GM12873 (cell line): Measurements from ENCODE around the gene TAF1B.
A peak's percentile ranks its signal among the peaks of the same experiment; 100 is the strongest.

Source experiments
- TF ChIP-seq, protein P1 (sequence below): IDR thresholded peaks from 2 replicates; pipeline ENCODE4 v1.5.1; 2012; ENCODE audit warnings: low read depth, mild to moderate bottlenecking, moderate library complexity, low read length, control low read depth; ENCODE audit not compliant: insufficient read depth; ENCODE audit errors: missing control alignments

The TAF1B gene

DNA sequence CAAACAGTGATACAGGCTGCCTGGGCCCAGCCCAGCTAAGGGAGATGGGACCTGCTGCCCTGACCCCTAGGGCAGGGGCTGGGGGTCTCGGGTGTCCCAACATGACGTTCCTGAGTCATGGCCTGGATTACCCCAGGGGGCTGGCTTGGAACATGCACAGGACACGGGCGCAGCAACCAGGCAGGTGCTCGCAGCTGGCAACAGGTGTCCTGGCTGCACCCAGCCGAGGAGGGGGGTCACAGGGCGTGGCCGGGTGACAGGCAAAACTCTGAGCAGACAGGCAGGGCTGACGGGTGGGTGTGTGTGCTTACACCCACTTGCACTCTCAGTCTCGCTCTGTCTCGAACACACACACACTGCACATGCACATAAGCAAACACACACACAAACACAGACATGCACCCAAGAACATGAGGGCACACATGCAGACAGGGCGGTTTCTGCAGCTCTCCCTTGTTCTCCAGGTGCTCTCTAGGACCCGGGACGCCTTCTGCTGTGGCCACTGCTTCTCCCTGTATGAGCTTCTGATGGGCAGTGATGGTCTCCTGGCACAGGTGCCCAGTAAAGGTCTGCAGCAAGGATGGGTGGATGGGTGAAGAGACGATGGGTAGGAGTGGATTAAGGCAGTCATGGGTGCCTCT is 33.7 kb upstream of the TAF1B start:
- TF ChIP-seq, protein P1, sequence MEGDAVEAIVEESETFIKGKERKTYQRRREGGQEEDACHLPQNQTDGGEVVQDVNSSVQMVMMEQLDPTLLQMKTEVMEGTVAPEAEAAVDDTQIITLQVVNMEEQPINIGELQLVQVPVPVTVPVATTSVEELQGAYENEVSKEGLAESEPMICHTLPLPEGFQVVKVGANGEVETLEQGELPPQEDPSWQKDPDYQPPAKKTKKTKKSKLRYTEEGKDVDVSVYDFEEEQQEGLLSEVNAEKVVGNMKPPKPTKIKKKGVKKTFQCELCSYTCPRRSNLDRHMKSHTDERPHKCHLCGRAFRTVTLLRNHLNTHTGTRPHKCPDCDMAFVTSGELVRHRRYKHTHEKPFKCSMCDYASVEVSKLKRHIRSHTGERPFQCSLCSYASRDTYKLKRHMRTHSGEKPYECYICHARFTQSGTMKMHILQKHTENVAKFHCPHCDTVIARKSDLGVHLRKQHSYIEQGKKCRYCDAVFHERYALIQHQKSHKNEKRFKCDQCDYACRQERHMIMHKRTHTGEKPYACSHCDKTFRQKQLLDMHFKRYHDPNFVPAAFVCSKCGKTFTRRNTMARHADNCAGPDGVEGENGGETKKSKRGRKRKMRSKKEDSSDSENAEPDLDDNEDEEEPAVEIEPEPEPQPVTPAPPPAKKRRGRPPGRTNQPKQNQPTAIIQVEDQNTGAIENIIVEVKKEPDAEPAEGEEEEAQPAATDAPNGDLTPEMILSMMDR, result no peak

DNA sequence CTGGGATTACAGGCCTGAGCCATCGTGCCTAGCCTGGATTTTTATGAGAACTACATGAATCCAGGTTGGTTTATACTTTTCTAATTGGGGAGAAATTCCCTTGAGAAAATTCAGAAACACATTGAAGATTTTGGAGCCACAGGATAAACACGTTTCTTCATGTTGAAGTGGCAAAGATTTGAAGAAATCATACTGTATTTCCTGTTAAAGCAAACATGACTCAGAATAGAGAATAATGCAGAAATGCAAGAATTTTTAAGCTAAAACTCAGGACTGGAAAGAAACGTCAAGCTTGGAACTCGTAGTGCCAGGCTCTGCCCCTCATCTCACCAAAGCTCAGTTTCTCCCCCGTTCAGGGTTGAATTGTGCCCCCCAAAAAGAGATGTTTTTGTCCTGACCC is 32.1 kb upstream of the TAF1B start:
- TF ChIP-seq, protein P1, result no peak

DNA sequence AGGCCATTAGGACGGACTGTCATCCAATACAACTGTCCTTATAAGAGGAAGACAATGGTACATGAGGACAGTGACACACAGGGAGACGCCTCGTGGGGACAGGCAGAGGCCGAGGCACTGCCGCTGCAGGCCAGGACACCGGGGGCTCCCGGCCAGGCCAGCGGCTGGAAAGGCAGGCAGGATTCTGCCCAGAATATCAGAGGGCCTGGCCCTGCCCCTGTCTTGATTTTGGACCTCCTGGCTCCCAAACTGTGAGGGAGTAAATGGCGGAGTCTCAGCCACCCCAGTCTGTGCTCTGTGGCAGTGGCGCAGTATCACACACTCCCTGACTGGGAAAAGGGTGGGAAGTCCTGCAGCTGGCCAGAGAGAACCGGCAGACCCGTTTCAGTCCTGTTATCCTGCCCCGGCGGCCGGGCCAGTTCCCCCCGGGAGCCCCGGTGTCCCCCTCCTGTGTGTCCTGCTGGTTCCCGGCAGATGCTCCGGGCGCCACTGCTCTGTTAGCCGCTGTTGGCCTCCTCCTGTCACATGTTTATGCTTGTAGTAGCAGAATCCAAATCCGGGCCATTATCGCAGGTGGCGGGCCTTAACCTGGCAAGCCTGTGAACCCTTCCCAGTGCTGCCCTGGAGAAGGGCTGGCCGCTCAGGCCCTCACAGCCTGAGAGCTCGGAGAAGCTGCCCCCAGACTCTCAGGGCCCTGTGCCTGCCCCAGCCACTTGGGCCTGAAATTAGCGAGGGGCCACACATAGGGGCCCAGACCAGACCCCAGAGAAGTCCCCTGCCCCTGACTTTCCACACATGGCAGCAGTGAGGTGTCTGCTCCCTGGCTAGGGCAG is 31.4 kb upstream of the TAF1B start:
- TF ChIP-seq, protein P1, result no peak

DNA sequence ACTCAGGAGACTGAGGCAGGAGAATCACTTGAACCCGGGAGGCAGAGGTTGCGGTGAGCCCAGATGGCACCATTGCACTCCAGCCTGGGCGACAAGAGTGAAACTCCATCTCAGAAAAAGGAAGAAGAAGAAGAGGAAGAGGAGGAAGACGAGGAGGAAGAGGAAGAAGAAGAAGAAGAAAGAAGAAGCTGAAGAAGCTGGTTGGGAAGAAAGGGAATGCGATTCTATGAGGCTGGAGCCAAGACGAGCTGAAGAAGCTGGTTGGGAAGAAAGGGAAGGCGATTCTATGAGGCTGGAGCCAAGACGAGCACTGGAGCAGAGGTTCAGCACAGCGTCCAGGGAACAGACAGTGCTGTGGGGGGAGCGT is 30.3 kb upstream of the TAF1B start:
- TF ChIP-seq, protein P1, result no peak

DNA sequence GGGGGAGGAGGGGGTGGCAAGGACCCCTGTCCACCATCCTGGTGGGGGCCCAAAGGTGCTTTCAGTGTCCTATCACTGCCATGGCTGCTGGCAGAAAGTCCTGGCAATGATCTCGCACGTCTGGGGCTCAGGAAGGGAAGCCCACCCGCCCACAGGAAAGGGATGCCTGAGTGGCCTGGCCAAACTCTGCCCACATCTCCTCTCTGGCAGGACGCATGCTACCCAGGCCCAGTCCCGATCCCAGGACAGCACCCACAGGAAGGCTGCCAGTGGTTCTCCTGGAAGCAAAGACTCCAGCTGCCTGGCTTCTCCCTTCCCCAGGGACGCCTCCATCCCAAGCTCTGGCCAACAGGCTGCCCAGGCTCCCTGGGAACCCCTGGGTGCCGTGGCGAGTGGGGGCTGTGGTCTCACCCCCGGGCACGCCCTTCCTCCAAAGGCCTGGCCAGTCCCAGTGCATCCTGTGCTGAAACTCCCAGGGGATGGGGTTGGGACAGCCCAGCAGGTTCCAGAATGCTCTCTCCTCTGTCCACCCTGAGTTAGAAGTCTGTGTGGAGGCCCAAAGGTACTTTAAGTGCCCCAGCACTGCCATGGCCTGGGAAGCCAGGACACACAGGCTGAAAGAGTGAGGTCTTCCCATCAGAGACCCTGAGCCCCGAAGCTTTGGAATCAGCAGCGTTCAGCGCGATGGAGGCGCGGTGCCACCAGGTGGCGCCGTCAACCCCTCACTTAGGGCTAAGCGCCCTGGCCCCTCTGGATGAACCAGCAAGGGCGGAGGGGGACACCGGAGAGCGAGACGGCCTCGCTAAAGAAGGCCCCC is 29.8 kb upstream of the TAF1B start:
- TF ChIP-seq, protein P1, result peak; percentile 96

DNA sequence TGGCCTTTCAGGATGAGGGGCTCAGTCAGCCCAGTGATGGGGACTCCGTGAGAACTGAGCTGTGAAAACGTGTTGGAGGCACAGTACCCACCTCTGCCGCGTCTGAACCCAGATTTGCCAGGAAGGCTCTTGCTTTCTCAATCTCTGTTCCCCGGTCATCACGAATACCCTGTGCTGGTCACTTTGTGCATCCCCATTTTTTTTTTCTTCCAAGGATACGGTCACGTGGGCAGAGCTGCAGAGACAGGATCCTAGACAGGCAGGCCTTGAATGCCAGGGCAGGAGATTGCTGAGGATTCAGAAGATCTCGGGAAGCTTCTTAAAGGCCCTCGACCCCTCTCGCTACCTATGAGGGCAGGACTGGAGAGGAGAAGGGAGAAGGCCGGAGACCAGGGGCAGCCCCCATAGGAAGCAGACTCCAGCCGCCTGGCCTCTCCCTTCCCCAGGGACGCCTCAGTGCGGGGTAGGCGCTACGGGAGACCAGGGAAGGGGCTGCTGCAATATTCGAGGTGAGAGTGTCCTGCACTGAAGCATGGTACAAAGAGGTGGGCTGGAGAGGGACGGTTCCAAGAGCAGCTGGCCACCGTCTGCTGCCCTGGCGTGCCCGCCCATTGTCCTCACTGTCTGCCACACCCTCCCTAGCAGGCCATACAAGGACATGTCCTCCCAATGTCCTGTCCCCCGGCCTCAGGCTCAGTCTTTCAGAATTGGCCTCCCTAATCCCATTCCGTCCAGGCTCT is 29.0 kb upstream of the TAF1B start:
- TF ChIP-seq, protein P1, result no peak
